Astrocyte of the spinal cord (primary cell): ENCODE measurements around the gene USP47.

Experiments used
- DNase-seq: peaks from one replicate; pipeline ENCODE4 v3.0.0; 2011; ENCODE audit warnings: low read depth, low spot score
- H3K4me3 ChIP-seq: 2 replicates; pipeline ENCODE4 v1.5.1; 2011; ENCODE audit warnings: low read depth, mild to moderate bottlenecking, low read length, moderate library complexity
- CTCF ChIP-seq: IDR thresholded peaks from 2 replicates; pipeline ENCODE4 v1.5.1; 2012; ENCODE audit warnings: low read depth, mild to moderate bottlenecking, low read length, inconsistent platforms
- in situ Hi-C: cut with HindIII; loops from 2 replicates; pipeline ENCODE4 v1.10.0; 2017; ENCODE audit warnings: low sequenced_read_pairs

USP47 gene

GRCh38 chr11:11843211-11843621 lies 1.4 kb downstream of the USP47 start:
- DNase-seq = peak; percentile 73
- no peak for TF ChIP-seq CTCF
- in situ Hi-C loops = no loop called here
- peak overlapping the region; percentile 76 for H3K4me3 ChIP-seq

- in situ Hi-C loops = no loop called here
- H3K4me3 ChIP-seq = peak overlapping the region; percentile 76
- TF ChIP-seq CTCF = no peak
- no peak for DNase-seq
Observed at GRCh38 chr11:11843642-11844041, 1.9 kb downstream of the USP47 start.

- H3K4me3 ChIP-seq = peak overlapping the region; percentile 76
- DNase-seq = no peak
- TF ChIP-seq CTCF = no peak
- in situ Hi-C loops = no loop called here
Observed at GRCh38 chr11:11844272-11844671, 2.5 kb downstream of the USP47 start.

GRCh38 chr11:11845071-11845470 lies 3.3 kb downstream of the USP47 start:
- TF ChIP-seq CTCF = no peak
- in situ Hi-C loops = no loop called here
- no peak overlapping the region for H3K4me3 ChIP-seq
- DNase-seq = no peak

GRCh38 chr11:11845551-11845950 lies 3.8 kb downstream of the USP47 start:
- in situ Hi-C loops = no loop called here
- H3K4me3 ChIP-seq = no peak overlapping the region
- no peak for DNase-seq

GRCh38 chr11:11847082-11847481 lies 5.3 kb downstream of the USP47 start:
- no peak for TF ChIP-seq CTCF
- DNase-seq = no peak
- no peak overlapping the region for H3K4me3 ChIP-seq
- in situ Hi-C loops = no loop called here

More at GRCh38 chr11:11845551-11845950, 3.8 kb downstream of the USP47 start:
- no peak for TF ChIP-seq CTCF
